DMS 273 (cell line): ENCODE measurements around the gene KRTAP4-5.
"Not testable (repeated sequence)": the region's sequence is repeated elsewhere in the genome, so short reads cannot be mapped to it uniquely, and the experiment has no call there.

Experiments
- DNase-seq: peaks from one replicate; lab custom pipeline; 2025; ENCODE audit not compliant: unreplicated experiment; lab: John Stamatoyannopoulos, UW

KRTAP4-5 gene

GRCh38 chr17:41147531-41148204, 2.0 kb downstream of the KRTAP4-5 start:
- DNase-seq, result no peak

DNA sequence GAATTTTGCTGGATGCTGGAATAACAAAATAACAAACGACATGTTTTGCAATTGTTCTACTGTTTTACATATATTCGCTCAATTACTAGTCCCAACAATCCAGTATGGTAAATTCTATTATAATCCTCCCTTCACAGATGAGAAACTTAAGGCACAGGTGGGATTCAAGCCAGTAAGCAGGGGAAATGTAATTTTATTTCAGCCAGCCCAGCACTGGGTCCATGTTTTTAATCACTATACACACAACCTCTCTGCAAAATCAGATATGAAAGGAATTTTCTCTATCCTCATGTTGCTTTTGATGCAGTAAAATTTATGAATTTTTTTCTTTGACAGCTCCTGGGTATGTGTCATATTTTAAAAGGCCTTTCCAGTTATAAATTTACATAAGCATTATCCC, 4.4 kb downstream of the KRTAP4-5 start:
- DNase-seq, result no peak

GRCh38 chr17:41144846-41145245, 4.8 kb downstream of the KRTAP4-5 start:
- no peak for DNase-seq

- DNase-seq, result no peak
Measured at GRCh38 chr17:41141361-41141760, 8.3 kb downstream of the KRTAP4-5 start.

DNA sequence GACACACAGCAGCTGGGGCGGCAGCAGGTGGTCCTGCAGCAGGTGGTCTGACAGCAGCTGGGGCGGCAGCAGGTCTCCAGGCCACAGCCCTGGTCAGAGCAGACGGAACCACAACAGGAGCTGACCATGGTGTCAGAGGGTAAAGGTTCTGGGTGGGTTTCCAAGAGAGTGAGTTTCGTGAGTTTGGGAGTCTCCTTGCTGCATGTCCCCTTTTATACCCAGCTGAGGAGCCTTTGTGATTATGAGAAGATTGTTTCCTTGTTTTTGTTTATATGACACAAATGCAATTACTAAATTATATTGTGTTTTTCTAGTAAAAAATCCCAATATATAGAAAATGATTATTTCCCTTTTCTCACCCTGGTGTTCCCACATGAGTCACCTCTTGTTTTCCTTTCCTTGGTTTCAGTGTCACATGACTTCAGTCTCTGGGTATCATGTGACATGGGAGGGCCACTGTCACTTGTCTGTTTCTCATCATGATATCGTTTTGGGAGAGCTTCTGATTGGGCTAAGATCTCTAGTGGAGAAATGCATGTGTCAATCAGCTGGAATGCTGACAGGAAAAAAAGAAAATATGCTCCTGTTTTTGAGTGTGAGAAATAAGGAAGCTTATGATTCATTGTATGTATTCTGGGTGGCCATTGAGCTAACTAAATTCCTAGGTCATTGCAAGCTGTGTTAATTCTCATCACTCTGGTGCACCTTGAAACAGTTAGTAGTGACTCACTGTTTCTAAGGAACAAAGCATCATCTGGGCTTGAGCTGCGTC, 9.1 kb downstream of the KRTAP4-5 start, which contains the start of gene KRTAP4-6:
KRTAP4-6 (minus strand) TSS at position 185 of the 772 bp plus-strand sequence; CDS start at position 128, 57 bp downstream.
- no peak for DNase-seq

DNA sequence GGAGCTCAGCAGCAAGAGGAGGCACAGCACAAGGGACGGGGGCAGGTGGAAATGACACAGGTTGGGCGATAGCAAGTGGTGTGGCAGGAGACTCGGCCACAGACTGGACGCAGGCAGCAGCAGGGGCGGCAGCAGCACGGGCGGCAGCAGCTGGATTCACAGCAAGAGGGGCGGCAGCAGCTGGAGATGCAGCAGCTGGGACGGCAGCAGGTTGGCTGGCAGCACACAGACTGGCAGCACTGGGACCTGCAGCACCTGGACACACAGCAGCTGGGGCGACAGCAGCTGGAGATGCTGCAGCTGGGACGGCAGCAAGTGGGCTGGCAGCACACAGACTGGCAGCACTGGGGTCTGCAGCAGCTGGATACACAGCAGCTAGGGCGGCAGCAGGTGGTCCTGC, 9.8 kb downstream of the KRTAP4-5 start:
- not testable (repeated sequence) for DNase-seq

- no peak for DNase-seq
Measured at GRCh38 chr17:41133880-41134735, 15.5 kb downstream of the KRTAP4-5 start.

- no peak for DNase-seq
Measured at GRCh38 chr17:41131979-41132378, 17.6 kb downstream of the KRTAP4-5 start.

DNA sequence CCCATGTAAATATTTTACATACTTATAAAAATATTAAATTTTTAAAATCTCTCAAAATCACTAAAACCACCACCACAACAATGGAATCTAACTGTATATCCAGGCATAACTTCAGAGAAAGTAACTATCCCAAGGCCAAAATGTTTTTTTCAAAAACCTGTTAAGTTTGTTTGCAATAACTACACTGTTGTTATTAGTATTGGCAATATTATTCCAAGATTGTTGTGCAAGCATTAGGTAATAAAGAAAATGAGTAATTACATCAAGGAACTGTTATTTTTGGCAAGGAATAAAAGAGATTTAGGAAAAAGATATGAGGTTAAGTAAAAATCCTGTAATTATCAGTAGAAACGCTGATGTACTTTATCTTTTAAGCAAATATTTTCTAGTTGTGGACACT, 22.3 kb downstream of the KRTAP4-5 start:
- DNase-seq, result no peak

DNA sequence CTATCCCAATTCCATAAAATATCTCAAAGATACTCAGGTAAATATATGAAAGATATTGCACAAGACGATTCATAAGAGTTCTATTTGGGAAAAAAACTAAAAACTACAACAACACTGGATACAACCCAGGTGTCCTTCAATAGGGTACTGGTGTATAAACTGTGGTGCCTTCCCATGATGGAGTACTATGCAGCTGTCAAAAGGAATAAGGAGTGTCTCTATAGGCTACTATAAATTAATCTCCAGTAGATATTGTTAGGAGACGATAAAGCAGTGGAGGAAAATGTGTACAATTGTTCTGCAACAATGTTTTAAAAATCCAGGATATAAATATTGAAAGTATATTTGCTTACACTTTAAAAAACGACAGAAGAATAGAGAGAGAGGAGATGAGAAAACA, 23.2 kb downstream of the KRTAP4-5 start:
- no peak for DNase-seq

GRCh38 chr17:41125064-41125463, 24.6 kb downstream of the KRTAP4-5 start:
- no peak for DNase-seq

GRCh38 chr17:41123991-41124371, 25.6 kb downstream of the KRTAP4-5 start, which contains the start of gene KRTAP4-12:
KRTAP4-12 (minus strand) TSS chr17:41124182; CDS start chr17:41124122, 60 bp downstream.
- not testable (repeated sequence) for DNase-seq

- DNase-seq, result not testable (repeated sequence)
Measured at GRCh38 chr17:41123292-41123990, 26.2 kb downstream of the KRTAP4-5 start.

DNA sequence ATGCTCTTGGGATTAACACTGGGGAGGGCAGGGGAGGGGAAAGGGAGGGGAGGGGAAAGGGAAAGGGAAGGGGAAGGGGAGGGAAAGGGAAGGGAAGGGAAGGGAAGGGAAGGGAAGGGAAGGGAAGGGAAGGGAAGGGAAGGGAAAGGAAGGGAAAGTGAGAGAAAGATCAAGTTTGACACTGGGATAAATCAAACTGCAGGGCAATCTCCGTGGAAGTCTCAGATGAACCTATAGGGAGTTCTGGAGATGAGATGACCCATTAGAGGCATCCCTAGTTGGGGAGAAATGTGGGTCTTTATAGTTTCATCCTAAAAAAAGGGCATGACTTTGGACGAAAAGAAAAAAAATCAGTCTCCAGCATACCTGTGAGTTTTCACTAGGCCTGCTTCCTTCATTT, 27.9 kb downstream of the KRTAP4-5 start:
- DNase-seq, result no peak

- not testable (repeated sequence) for DNase-seq
Measured at GRCh38 chr17:41119696-41120690, 29.6 kb downstream of the KRTAP4-5 start.

- no peak for DNase-seq
Measured at GRCh38 chr17:41118721-41119120, 30.9 kb downstream of the KRTAP4-5 start.

- not testable (repeated sequence) for DNase-seq
Measured at GRCh38 chr17:41117846-41118386, 31.7 kb downstream of the KRTAP4-5 start, which contains the start of gene KRTAP4-11. KRTAP4-11 (minus strand) TSS chr17:41118373; CDS start chr17:41118315, 58 bp downstream.

DNA sequence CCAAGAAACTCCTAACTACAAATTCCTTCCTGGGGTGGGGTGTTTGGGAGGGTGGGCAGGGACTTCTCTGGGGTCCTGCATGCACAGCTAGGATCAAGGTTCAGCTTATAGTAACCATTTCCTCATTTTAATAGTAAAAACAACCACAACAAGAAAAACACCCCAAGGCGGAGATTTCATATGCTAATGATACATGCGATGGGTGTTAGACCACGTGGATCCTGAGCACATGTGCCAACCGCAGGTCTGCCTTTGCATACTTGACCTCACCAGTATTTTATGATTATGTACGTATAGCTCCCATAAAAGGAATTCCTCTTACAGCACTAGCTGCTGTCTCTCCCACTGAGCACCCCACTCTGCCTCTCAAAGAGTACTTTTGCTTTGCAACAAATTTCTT, 33.3 kb downstream of the KRTAP4-5 start:
- DNase-seq, result no peak
